Gastroesophageal sphincter (tissue), 3 donors: ENCODE data around the gene WDSUB1.

Experiments used
- EP300 ChIP-seq: sonication (generic); formaldehyde crosslinking; IDR thresholded peaks from one replicate; pipeline ENCODE4 v1.6.1; 2017; ENCODE audit warnings: antibody characterized with exemption, mild to moderate bottlenecking
- POLR2A ChIP-seq, 2 donors: fragments of 450-650 bp; IDR thresholded peaks; one replicate each; pipeline ENCODE4 v1.6.1; 2017; ENCODE audit warnings: antibody characterized with exemption in 2 of 2, mild to moderate bottlenecking in 2 of 2, moderate library complexity in 1 of 2
- POLR2AphosphoS5 ChIP-seq: sonication (generic); formaldehyde crosslinking; IDR thresholded peaks from one replicate; pipeline ENCODE4 v1.6.1; 2017; ENCODE audit warnings: antibody characterized with exemption
- TF ChIP-seq, protein P1 (sequence below), 4 experiments: fragments of 200-600 bp in 2 of 4; fragments of 450-650 bp in 2 of 4; sonication (generic) in 1 of 4; IDR thresholded peaks; one replicate each; pipeline ENCODE4 v1.5.1; 2017 to 2019; ENCODE audit warnings: antibody characterized with exemption in 4 of 4, mild to moderate bottlenecking in 2 of 4, moderate library complexity in 2 of 4

GRCh38 chr2:159201360-159202063 lies 85.0 kb downstream of the WDSUB1 start:
- TF ChIP-seq, protein P1, sequence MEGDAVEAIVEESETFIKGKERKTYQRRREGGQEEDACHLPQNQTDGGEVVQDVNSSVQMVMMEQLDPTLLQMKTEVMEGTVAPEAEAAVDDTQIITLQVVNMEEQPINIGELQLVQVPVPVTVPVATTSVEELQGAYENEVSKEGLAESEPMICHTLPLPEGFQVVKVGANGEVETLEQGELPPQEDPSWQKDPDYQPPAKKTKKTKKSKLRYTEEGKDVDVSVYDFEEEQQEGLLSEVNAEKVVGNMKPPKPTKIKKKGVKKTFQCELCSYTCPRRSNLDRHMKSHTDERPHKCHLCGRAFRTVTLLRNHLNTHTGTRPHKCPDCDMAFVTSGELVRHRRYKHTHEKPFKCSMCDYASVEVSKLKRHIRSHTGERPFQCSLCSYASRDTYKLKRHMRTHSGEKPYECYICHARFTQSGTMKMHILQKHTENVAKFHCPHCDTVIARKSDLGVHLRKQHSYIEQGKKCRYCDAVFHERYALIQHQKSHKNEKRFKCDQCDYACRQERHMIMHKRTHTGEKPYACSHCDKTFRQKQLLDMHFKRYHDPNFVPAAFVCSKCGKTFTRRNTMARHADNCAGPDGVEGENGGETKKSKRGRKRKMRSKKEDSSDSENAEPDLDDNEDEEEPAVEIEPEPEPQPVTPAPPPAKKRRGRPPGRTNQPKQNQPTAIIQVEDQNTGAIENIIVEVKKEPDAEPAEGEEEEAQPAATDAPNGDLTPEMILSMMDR (IDR thresholded peaks at IDR 0.05) = no peak
- no peak for TF ChIP-seq POLR2A (IDR thresholded peaks at IDR 0.05)
- no peak for TF ChIP-seq EP300
- no peak for TF ChIP-seq POLR2AphosphoS5
